ENCODE data around the gene PPP2R2B.

GRCh38 chr5:146756546-146756945 lies 122.0 kb downstream of the PPP2R2B start:
- no peak for TF ChIP-seq CTCF (IDR thresholded peaks at IDR 0.05 in 2 of 3, conservative IDR thresholded peaks at IDR 0.05 in 1 of 3; ENCODE audit: borderline replicate concordance in 1 of 3, insufficient read depth in 1 of 3, low read depth in 2 of 3, low read length in 2 of 3)
- no peak for TF ChIP-seq SRF (IDR thresholded peaks at IDR 0.05; ENCODE audit: low read depth)
- TF ChIP-seq EZH2phosphoT487 (IDR thresholded peaks at IDR 0.05; ENCODE audit: borderline replicate concordance), result no peak
- no peak for TF ChIP-seq POLR2A (IDR thresholded peaks at IDR 0.05; ENCODE audit: borderline replicate concordance, extremely low read depth, insufficient read depth, insufficient read length)
- no peak for TF ChIP-seq ELF1 (IDR thresholded peaks at IDR 0.05; ENCODE audit: borderline replicate concordance, low read depth)
- no peak for TF ChIP-seq REST (IDR thresholded peaks at IDR 0.05; ENCODE audit: low read depth)
- no peak for TF ChIP-seq ZNF274 (IDR thresholded peaks at IDR 0.05; ENCODE audit: low read depth, low read length)
- TF ChIP-seq JUND (IDR thresholded peaks at IDR 0.05), result no peak
- no peak for TF ChIP-seq POLR2AphosphoS5 (IDR thresholded peaks at IDR 0.05; ENCODE audit: low read depth, low read length)
- TF ChIP-seq ATF3 (IDR thresholded peaks at IDR 0.05), result no peak
- TF ChIP-seq EZH2 (IDR thresholded peaks at IDR 0.05), result no peak
